ENCODE measurements around the gene RHCG.

RHCG gene

DNA sequence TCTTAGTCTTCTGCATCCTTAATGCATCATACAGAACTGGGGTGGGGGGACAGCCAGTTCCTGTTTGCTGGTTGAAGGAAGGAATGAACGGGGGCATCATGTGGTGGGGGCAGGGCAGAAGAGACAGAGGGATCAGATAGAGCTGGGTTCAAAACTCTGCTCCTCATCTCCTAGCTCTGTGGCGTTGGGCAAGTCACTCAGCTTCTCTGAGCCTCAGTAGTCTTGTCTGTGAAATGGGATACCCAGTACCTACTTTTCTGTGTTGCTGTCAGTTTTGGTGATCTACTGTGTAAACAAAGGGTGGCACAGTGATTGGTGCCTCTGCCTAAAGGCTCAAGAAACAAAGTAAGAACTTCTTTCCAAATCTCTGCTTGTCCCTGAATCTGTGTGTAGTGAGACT is 36.3 kb downstream of the RHCG start:
- DNase-seq (ENCODE audit: low spot score in 2 of 2) (no peak), ATAC-seq (replicated peaks; ENCODE audit: extremely low read depth, poor library complexity, severe bottlenecking) (no peak)
- no peak overlapping the region for H3K27ac Mint-ChIP-seq (ENCODE audit: low read depth)
- H3K36me3 Mint-ChIP-seq (ENCODE audit: insufficient read depth) = peaks cover 2% of the 10 kb centered on the region
- H3K4me1 Mint-ChIP-seq = peaks cover 12% of the 10 kb centered on the region
- peaks cover 42% of the 10 kb centered on the region for H3K27me3 Mint-ChIP-seq
- H3K4me3 Mint-ChIP-seq = no peak overlapping the region
- H3K9me3 Mint-ChIP-seq = peaks cover 5% of the 10 kb centered on the region

GRCh38 chr15:89459271-89460038 is 36.9 kb downstream of the RHCG start:
- DNase-seq (ENCODE audit: low spot score in 2 of 2) (no peak), ATAC-seq (replicated peaks; ENCODE audit: extremely low read depth, poor library complexity, severe bottlenecking) (no peak)
- H3K4me1 Mint-ChIP-seq = peaks cover 12% of the 10 kb centered on the region
- H3K4me3 Mint-ChIP-seq = no peak overlapping the region
- no peak overlapping the region for H3K27ac Mint-ChIP-seq (ENCODE audit: low read depth)
- peaks cover 42% of the 10 kb centered on the region for H3K27me3 Mint-ChIP-seq
- peaks cover 2% of the 10 kb centered on the region for H3K36me3 Mint-ChIP-seq (ENCODE audit: insufficient read depth)
- H3K9me3 Mint-ChIP-seq = peaks cover 5% of the 10 kb centered on the region

- Mint-ChIP-seq H3K36me3 (ENCODE audit: insufficient read depth) (no peaks in the 10 kb centered on the region), H3K9me3 (peaks cover 5% of the 10 kb centered on the region), H3K27ac (ENCODE audit: low read depth) (no peak overlapping the region), H3K4me3 (no peak overlapping the region), H3K27me3 (peaks cover 46% of the 10 kb centered on the region), H3K4me1 (peaks cover 12% of the 10 kb centered on the region)
- DNase-seq (ENCODE audit: low spot score in 2 of 2) = no peak
- ATAC-seq (replicated peaks; ENCODE audit: extremely low read depth, poor library complexity, severe bottlenecking) = no peak
Measured at GRCh38 chr15:89458440-89458839, 37.9 kb downstream of the RHCG start.

- H3K36me3 Mint-ChIP-seq (ENCODE audit: insufficient read depth) = no peaks in the 10 kb centered on the region
- H3K9me3 Mint-ChIP-seq = peaks cover 5% of the 10 kb centered on the region
- H3K27me3 Mint-ChIP-seq = peaks cover 43% of the 10 kb centered on the region
- ATAC-seq (replicated peaks; ENCODE audit: extremely low read depth, poor library complexity, severe bottlenecking) = no peak
- DNase-seq (ENCODE audit: low spot score in 2 of 2) = no peak
- peaks cover under 1% of the 10 kb centered on the region for H3K4me1 Mint-ChIP-seq
- no peak overlapping the region for H3K4me3 Mint-ChIP-seq
- no peak overlapping the region for H3K27ac Mint-ChIP-seq (ENCODE audit: low read depth)
Measured at GRCh38 chr15:89457086-89457485, 39.3 kb downstream of the RHCG start.

DNA sequence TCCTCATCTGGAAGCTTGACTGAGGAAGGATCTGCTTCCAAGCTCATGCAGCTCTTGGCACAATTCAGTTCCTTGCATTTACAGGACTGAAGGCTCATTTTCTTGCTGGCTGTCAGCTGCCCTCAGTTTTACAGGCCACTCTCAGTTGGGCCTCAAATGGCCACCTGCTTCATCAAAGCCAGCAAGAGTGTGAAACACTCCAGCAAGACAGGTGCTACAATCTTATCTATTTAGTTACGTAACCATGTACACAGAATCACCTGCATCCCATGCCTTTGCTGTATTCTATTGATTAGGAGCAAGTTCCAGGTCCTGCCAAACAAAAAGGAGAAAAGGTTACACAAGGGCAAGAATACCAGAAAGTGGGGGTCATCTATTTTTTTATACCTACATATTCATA is 40.8 kb downstream of the RHCG start:
- ATAC-seq (replicated peaks; ENCODE audit: extremely low read depth, poor library complexity, severe bottlenecking) (no peak), DNase-seq (ENCODE audit: low spot score in 2 of 2) (no peak)
- Mint-ChIP-seq H3K36me3 (ENCODE audit: insufficient read depth) (no peaks in the 10 kb centered on the region), H3K27ac (ENCODE audit: low read depth) (no peak overlapping the region), H3K4me1 (no peaks in the 10 kb centered on the region), H3K4me3 (no peak overlapping the region), H3K27me3 (peaks cover 40% of the 10 kb centered on the region), H3K9me3 (peaks cover 5% of the 10 kb centered on the region)

DNA sequence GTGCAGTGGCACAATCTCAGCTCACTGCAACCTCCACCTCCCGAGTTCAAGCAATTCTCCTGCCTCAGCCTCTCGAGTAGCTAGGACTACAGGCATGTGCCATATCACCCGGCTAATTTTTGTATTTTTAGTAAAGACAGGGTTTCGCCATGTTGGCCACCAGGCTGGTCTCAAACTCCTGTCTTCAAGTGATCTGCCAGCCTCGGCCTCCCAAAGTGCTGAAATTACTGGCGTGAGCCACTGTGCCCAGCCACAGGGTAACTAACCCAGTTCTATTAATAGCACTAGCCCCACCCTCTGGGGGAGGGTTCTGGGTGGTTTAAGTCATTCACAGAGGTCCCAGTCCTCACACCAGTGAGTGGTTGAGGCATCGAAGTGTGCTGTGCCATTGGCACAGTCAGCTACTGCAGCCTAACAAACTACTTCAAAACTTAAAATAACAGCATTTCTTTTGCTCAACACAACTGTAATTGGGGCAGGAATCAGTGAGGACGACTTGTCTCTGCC is 44.0 kb downstream of the RHCG start:
- Mint-ChIP-seq H3K36me3 (ENCODE audit: insufficient read depth) (no peaks in the 10 kb centered on the region), H3K4me3 (no peak overlapping the region), H3K27ac (ENCODE audit: low read depth) (no peak overlapping the region), H3K27me3 (peaks cover 43% of the 10 kb centered on the region), H3K4me1 (no peaks in the 10 kb centered on the region), H3K9me3 (peaks cover 5% of the 10 kb centered on the region)
- ATAC-seq (replicated peaks; ENCODE audit: extremely low read depth, poor library complexity, severe bottlenecking) (no peak), DNase-seq (ENCODE audit: low spot score in 2 of 2) (no peak)

GRCh38 chr15:89451846-89452245 is 44.5 kb downstream of the RHCG start:
- Mint-ChIP-seq H3K4me1 (no peaks in the 10 kb centered on the region), H3K36me3 (ENCODE audit: insufficient read depth) (no peaks in the 10 kb centered on the region), H3K9me3 (peaks cover 5% of the 10 kb centered on the region), H3K27me3 (peaks cover 48% of the 10 kb centered on the region), H3K27ac (ENCODE audit: low read depth) (no peak overlapping the region), H3K4me3 (no peak overlapping the region)
- no peak for ATAC-seq (replicated peaks; ENCODE audit: extremely low read depth, poor library complexity, severe bottlenecking)
- no peak for DNase-seq (ENCODE audit: low spot score in 2 of 2)

DNA sequence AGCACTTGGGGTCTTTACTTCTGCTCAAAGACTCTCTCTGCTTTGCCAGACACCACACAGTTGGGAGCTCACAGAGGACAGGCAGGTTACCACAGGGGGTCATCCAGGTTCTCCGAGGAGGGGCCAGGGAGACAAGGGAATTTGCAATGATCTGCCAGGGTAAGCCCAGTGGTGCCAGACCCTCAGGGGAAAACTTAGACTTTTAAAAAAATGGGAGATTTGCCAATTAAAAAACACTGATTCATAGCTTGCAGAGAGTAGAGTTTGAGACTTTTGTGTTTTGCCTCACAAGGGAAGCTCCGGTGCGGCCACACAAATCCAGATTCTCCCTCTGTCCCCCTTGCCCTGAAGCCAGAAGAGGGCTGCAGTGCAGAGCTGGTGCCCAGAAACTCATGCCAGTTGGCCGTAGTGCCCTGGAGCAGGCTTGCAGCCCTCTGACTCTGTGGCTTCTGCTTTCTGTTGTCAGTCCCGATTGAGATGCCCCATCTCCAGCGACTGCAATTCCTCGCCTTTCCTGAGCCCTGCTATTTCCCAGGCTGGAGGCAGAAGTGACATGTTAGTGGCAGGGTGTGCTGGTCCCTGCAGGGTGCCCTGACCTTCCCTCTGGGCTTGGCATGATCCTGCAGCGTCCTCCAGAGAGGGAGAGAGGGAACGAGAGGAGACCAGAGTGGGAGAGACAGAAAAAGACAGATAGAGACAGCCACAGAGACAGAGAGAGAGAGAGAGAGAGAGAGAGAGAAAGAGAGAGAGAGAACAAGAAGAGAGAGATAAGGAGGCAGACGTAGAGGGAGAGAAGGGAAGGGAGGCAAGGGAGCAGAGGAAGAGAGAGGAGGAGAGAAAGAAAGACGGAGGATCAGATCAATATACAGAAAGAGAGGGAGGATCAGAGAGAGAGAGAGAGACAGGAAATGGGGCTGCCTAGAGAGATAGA is 46.0 kb downstream of the RHCG start:
- no peak overlapping the region for H3K4me3 Mint-ChIP-seq
- no peak for ATAC-seq (replicated peaks; ENCODE audit: extremely low read depth, poor library complexity, severe bottlenecking)
- no peak for DNase-seq (ENCODE audit: low spot score in 2 of 2)
- H3K4me1 Mint-ChIP-seq = no peaks in the 10 kb centered on the region
- H3K36me3 Mint-ChIP-seq (ENCODE audit: insufficient read depth) = no peaks in the 10 kb centered on the region
- no peaks in the 10 kb centered on the region for H3K9me3 Mint-ChIP-seq
- peaks cover 63% of the 10 kb centered on the region for H3K27me3 Mint-ChIP-seq
- H3K27ac Mint-ChIP-seq (ENCODE audit: low read depth) = no peak overlapping the region

DNA sequence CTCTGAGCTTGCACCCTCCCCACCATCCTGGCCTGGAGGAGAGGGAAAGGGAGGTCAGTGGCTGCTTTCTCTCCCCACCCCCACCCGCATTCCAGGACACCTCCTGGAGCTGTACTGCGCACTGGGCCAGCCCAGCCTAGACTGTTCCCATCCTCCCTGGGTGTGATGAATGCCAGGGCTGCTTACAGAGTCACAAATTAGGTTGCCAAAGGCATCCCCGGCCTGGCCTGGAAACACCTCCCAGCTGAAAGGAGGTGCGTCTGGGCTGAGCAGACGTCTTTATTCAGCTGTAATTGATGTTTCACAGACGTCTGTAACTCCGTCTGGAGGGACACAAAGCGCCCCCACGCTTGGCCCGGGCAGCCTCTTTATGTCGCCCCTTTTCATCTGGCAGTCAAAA is 47.6 kb downstream of the RHCG start:
- DNase-seq (ENCODE audit: low spot score in 2 of 2) (no peak), ATAC-seq (replicated peaks; ENCODE audit: extremely low read depth, poor library complexity, severe bottlenecking) (no peak)
- no peaks in the 10 kb centered on the region for H3K36me3 Mint-ChIP-seq (ENCODE audit: insufficient read depth)
- H3K9me3 Mint-ChIP-seq = no peaks in the 10 kb centered on the region
- peaks cover 71% of the 10 kb centered on the region for H3K27me3 Mint-ChIP-seq
- no peak overlapping the region for H3K4me3 Mint-ChIP-seq
- H3K4me1 Mint-ChIP-seq = no peaks in the 10 kb centered on the region
- no peak overlapping the region for H3K27ac Mint-ChIP-seq (ENCODE audit: low read depth)

GRCh38 chr15:89447676-89448075 is 48.7 kb downstream of the RHCG start:
- Mint-ChIP-seq H3K4me1 (no peaks in the 10 kb centered on the region), H3K9me3 (no peaks in the 10 kb centered on the region), H3K27ac (ENCODE audit: low read depth) (no peak overlapping the region), H3K27me3 (peaks cover 60% of the 10 kb centered on the region), H3K4me3 (no peak overlapping the region), H3K36me3 (ENCODE audit: insufficient read depth) (no peaks in the 10 kb centered on the region)
- ATAC-seq (replicated peaks; ENCODE audit: extremely low read depth, poor library complexity, severe bottlenecking) = no peak
- no peak for DNase-seq (ENCODE audit: low spot score in 2 of 2)

- H3K27ac Mint-ChIP-seq (ENCODE audit: low read depth) = no peak overlapping the region
- no peak for DNase-seq (ENCODE audit: low spot score in 2 of 2)
- H3K27me3 Mint-ChIP-seq = peaks cover 58% of the 10 kb centered on the region
Measured at GRCh38 chr15:89446255-89446891, 50.0 kb downstream of the RHCG start.

DNA sequence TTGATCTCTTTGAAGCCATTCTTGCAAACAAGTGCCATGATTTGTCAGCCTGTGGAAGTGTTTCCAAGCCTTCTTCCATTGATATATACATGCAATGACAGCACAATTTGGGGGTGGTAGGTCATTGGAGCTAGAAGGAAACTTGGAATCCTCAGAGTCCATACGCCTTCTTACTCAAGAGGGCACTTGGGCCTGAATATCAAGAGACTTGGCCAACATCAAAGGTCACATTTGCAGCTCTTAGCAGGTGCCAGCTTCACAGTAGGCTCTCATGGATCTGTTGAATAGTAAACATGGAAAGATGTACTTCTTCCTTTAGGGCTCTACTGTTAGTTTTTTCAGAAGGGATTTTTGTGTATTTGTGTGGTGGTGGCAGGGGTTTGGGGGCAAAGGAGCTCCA is 50.9 kb downstream of the RHCG start:
- ATAC-seq (replicated peaks; ENCODE audit: extremely low read depth, poor library complexity, severe bottlenecking) (no peak), DNase-seq (ENCODE audit: low spot score in 2 of 2) (no peak)
- no peak overlapping the region for H3K4me3 Mint-ChIP-seq
- peaks cover 49% of the 10 kb centered on the region for H3K27me3 Mint-ChIP-seq
- no peaks in the 10 kb centered on the region for H3K4me1 Mint-ChIP-seq
- no peaks in the 10 kb centered on the region for H3K36me3 Mint-ChIP-seq (ENCODE audit: insufficient read depth)
- H3K9me3 Mint-ChIP-seq = no peaks in the 10 kb centered on the region
- H3K27ac Mint-ChIP-seq (ENCODE audit: low read depth) = no peak overlapping the region

More at GRCh38 chr15:89446255-89446891, 50.0 kb downstream of the RHCG start:
- Mint-ChIP-seq H3K9me3 (no peaks in the 10 kb centered on the region), H3K4me3 (no peak overlapping the region), H3K4me1 (no peaks in the 10 kb centered on the region), H3K36me3 (ENCODE audit: insufficient read depth) (no peaks in the 10 kb centered on the region)
- no peak for ATAC-seq (replicated peaks; ENCODE audit: extremely low read depth, poor library complexity, severe bottlenecking)
